Myometrial cell (primary cell): ENCODE data around the gene ZNFX1. TPM values are rescaled to one million over a fixed set of nuclear protein-coding genes. Genes with fewer than 3 reads are reported as not detected.

ENCODE experiments used
- total RNA-seq: library from RNA; depleted of rRNA; stranded (reverse); fragments of >200 nt; gene quantifications from 2 replicates; pipeline ENCODE4 v1.2.3, GENCODE V29; 2015

The ZNFX1 gene
- 18.1 and 18.5 TPM in 2 replicates for total RNA-seq

GRCh38 chr20:49278036-49278817 lies at the start of gene ZNFX1:
ZNFX1 (minus strand) TSS chr20:49278057; CDS start chr20:49275839, 2,218 bp downstream.

GRCh38 chr20:49219091-49219923 lies 58.5 kb downstream of the ZNFX1 start, which contains the start of gene DDX27:
DDX27 (plus strand) TSS chr20:49219416; CDS start chr20:49219449, 33 bp downstream.

Other genes starting within 250 kb of the ZNFX1 start
- gene CSE1L, start 231.7 kb downstream of the ZNFX1 start, total RNA-seq: 124 and 132 TPM in 2 replicates
- 60.4 and 60.5 TPM in 2 replicates for gene STAU1, start 89.7 kb downstream of the ZNFX1 start, total RNA-seq
- gene DDX27, start 58.6 kb downstream of the ZNFX1 start, total RNA-seq: 23.1 and 23.7 TPM in 2 replicates
- gene KCNB1, start 204.6 kb upstream of the ZNFX1 start, total RNA-seq: 0.29 TPM in 1 of 2 replicates, not detected in the other